MCF 10A (cell line): ENCODE measurements around the gene CLEC16A. TPM values are rescaled to one million over a fixed set of nuclear protein-coding genes. Genes with fewer than 3 reads are reported as not detected.

Experiments
- BruUV-seq: library from RNA; stranded (reverse); fragments of 400-500 nt; replicated peaks from 2 replicates; lab custom pipeline; 2021; lab: Mats Ljungman, UMichigan
- CTCF ChIA-PET: fragments of 300-600 bp; sonication (Branson Sonifier 250); formaldehyde crosslinking; extraction: SDS; loops from one replicate; lab custom pipeline; 2021; ENCODE audit warnings: antibody characterized with exemption, inconsistent platforms; lab: Yijun Ruan, JAX
- POLR2A ChIA-PET: fragments of 300-600, 350-650 bp; sonication (Branson Sonifier 250); formaldehyde crosslinking; extraction: SDS; loops from one replicate; lab custom pipeline; 2020; ENCODE audit warnings: antibody characterized with exemption, inconsistent platforms; lab: Yijun Ruan, JAX
- DNase-seq: peaks from one replicate; pipeline ENCODE4 v3.0.0-alpha.2; 2018; ENCODE audit not compliant: unreplicated experiment
- H3K27ac Mint-ChIP-seq: one replicate; pipeline ENCODE4 v1.8.0; 2022; ENCODE audit warnings: mild to moderate bottlenecking, low read depth, mixed read lengths; ENCODE audit not compliant: unreplicated experiment
- H3K27me3 Mint-ChIP-seq: one replicate; pipeline ENCODE4 v1.8.0; 2022; ENCODE audit warnings: mixed read lengths; ENCODE audit not compliant: insufficient read depth, unreplicated experiment
- H3K36me3 Mint-ChIP-seq: one replicate; pipeline ENCODE4 v1.8.0; 2022; ENCODE audit warnings: mild to moderate bottlenecking, moderate library complexity, mixed read lengths; ENCODE audit not compliant: insufficient read depth, unreplicated experiment
- H3K4me1 Mint-ChIP-seq: one replicate; pipeline ENCODE4 v1.8.0; 2022; ENCODE audit warnings: mixed read lengths; ENCODE audit not compliant: insufficient read depth, unreplicated experiment
- H3K4me3 Mint-ChIP-seq: one replicate; pipeline ENCODE4 v1.8.0; 2022; ENCODE audit warnings: mild to moderate bottlenecking, moderate library complexity, mixed read lengths; ENCODE audit not compliant: unreplicated experiment
- H3K9me3 Mint-ChIP-seq: one replicate; pipeline ENCODE4 v1.8.0; 2022; ENCODE audit warnings: mixed read lengths; ENCODE audit not compliant: unreplicated experiment
- intact Hi-C: fragments of 100-400 bp; cut with micrococcal nuclease; formaldehyde crosslinking; loops from 2 replicates; pipeline ENCODE4 v1.14.1; 2022
- total RNA-seq: library from RNA; stranded (reverse); gene quantifications from 2 replicates; pipeline ENCODE4 v1.2.3, GENCODE V29; 2022
- TF ChIP-seq, protein P1 (sequence below): fragments of 200-600 bp; IDR thresholded peaks from one replicate; pipeline ENCODE4 v1.8.0; 2022; ENCODE audit warnings: antibody characterized with exemption, mild to moderate bottlenecking; ENCODE audit not compliant: unreplicated experiment

Gene CLEC16A
- total RNA-seq, 1 experiment from 2014 or later: 32.4 TPM

DNA sequence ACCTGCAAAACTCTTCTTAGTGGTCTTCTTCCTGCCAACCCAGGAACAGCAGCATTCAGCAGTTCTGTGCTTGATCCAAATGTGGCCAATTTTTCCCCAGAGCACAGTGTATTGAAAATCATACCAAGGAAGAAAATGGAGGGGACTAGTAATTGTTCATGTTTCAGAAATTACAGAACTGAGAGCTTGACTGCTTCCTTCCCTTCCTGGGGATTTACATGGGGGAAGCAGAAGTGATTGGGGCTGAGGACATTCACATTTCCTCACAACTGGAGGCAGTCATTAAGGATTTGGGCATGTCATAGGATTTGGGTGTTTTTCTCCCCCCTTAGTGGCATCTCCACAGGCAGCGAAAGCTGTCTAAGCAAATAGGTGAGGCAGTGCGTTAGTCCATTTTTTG lies 47.6 kb upstream of the CLEC16A start:
- Mint-ChIP-seq H3K36me3 (no peaks in the 10 kb centered on the region), H3K27me3 (peaks cover 55% of the 10 kb centered on the region), H3K4me3 (no peak overlapping the region), H3K27ac (no peak overlapping the region), H3K4me1 (no peaks in the 10 kb centered on the region), H3K9me3 (no peaks in the 10 kb centered on the region)
- CTCF ChIA-PET: no interaction called here
- POLR2A ChIA-PET: no interaction called here
- intact Hi-C loops: no loop called here
- no TSS peak for BruUV-seq
- TF ChIP-seq, protein P1, sequence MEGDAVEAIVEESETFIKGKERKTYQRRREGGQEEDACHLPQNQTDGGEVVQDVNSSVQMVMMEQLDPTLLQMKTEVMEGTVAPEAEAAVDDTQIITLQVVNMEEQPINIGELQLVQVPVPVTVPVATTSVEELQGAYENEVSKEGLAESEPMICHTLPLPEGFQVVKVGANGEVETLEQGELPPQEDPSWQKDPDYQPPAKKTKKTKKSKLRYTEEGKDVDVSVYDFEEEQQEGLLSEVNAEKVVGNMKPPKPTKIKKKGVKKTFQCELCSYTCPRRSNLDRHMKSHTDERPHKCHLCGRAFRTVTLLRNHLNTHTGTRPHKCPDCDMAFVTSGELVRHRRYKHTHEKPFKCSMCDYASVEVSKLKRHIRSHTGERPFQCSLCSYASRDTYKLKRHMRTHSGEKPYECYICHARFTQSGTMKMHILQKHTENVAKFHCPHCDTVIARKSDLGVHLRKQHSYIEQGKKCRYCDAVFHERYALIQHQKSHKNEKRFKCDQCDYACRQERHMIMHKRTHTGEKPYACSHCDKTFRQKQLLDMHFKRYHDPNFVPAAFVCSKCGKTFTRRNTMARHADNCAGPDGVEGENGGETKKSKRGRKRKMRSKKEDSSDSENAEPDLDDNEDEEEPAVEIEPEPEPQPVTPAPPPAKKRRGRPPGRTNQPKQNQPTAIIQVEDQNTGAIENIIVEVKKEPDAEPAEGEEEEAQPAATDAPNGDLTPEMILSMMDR: no peak
- no peak for DNase-seq

DNA sequence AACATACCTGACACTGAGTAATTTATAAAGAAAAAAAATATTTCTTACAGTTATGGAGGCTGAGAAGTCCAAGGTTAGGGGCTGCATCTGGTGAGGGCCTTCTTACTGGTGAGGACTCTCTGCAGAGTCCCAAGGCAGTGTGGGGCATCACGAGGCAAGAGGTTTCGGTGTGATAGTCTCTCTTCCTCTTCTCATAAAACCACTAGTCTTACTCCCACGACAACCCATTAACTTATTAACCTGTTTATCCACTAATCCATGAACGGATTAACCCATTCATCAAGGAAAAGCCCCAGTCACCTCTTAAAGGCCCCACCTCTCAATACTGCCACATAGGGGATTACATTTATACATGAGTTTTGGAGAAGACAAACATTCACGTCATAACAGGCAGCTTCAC lies 47.2 kb upstream of the CLEC16A start:
- Mint-ChIP-seq H3K36me3 (no peaks in the 10 kb centered on the region), H3K27me3 (peaks cover 52% of the 10 kb centered on the region), H3K4me3 (no peak overlapping the region), H3K27ac (no peak overlapping the region), H3K4me1 (no peaks in the 10 kb centered on the region), H3K9me3 (no peaks in the 10 kb centered on the region)
- ChIA-PET POLR2A (no interaction called here), CTCF (no interaction called here)
- no peak for DNase-seq
- BruUV-seq: no TSS peak
- intact Hi-C loops: no loop called here
- TF ChIP-seq, protein P1: no peak

DNA sequence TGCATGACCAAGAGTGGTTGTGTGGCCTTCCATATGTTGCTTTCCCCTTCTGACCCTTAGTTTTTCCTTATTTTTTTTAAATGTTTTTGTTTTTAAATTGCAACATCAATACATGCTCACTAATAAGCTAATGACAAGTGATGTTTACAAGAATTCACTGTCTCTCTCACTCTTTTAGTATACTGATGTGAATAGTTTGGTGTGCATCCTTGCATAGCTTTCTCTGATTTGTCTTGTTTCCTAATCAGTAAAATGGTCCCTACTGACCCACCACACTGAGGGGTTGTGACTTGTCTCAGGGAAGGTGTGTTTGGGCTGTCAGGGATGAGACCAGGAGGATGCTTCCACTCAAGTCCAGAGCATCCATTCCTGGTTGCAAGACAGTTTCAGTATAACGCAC lies 41.4 kb upstream of the CLEC16A start:
- DNase-seq: no peak
- CTCF ChIA-PET: interaction anchor here (1.4 kb wide), 1 partner anchor 16 kb away, joined by 7 read pairs; no protein-coding TSS in a partner anchor
- TF ChIP-seq, protein P1: no peak
- intact Hi-C loops: no loop called here
- no peak overlapping the region for H3K4me3 Mint-ChIP-seq
- H3K27me3 Mint-ChIP-seq: peaks cover 3% of the 10 kb centered on the region
- H3K9me3 Mint-ChIP-seq: peaks cover 8% of the 10 kb centered on the region
- no peaks in the 10 kb centered on the region for H3K4me1 Mint-ChIP-seq
- no TSS peak for BruUV-seq
- POLR2A ChIA-PET: no interaction called here
- no peaks in the 10 kb centered on the region for H3K36me3 Mint-ChIP-seq
- H3K27ac Mint-ChIP-seq: no peak overlapping the region

DNA sequence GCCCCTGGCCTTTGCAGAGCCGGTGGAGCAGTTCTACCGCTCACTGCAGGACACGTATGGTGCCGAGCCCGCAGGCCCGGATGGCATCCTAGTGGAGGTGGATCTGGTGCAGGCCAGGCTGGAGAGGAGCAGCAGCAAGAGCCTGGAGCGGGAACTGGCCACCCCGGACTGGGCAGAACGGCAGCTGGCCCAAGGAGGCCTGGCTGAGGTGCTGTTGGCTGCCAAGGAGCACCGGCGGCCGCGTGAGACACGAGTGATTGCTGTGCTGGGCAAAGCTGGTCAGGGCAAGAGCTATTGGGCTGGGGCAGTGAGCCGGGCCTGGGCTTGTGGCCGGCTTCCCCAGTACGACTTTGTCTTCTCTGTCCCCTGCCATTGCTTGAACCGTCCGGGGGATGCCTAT lies 37.9 kb upstream of the CLEC16A start:
- CTCF ChIA-PET: interaction anchor here (0.6 to 1.8 kb wide), 2 partner anchors 13 to 28 kb away, joined by 3 to 8 read pairs; no protein-coding TSS in a partner anchor
- TF ChIP-seq, protein P1: no peak
- H3K27me3 Mint-ChIP-seq: peaks cover 16% of the 10 kb centered on the region
- intact Hi-C loops: no loop called here
- no TSS peak for BruUV-seq
- H3K9me3 Mint-ChIP-seq: peaks cover 8% of the 10 kb centered on the region
- no peaks in the 10 kb centered on the region for H3K36me3 Mint-ChIP-seq
- POLR2A ChIA-PET: interaction anchor here (0.7 kb wide), 1 partner anchor 738 kb away, joined by 3 read pairs; no protein-coding TSS in a partner anchor
- H3K4me1 Mint-ChIP-seq: no peaks in the 10 kb centered on the region
- no peak for DNase-seq
- H3K27ac Mint-ChIP-seq: no peak overlapping the region
- H3K4me3 Mint-ChIP-seq: no peak overlapping the region
